Measurements from ENCODE around the gene STXBP5. TPM values are rescaled to one million over a fixed set of nuclear protein-coding genes. Genes with fewer than 3 reads are reported as not detected.

STXBP5 gene
- polyA plus RNA-seq, 1 experiment, result 21.0 TPM

DNA sequence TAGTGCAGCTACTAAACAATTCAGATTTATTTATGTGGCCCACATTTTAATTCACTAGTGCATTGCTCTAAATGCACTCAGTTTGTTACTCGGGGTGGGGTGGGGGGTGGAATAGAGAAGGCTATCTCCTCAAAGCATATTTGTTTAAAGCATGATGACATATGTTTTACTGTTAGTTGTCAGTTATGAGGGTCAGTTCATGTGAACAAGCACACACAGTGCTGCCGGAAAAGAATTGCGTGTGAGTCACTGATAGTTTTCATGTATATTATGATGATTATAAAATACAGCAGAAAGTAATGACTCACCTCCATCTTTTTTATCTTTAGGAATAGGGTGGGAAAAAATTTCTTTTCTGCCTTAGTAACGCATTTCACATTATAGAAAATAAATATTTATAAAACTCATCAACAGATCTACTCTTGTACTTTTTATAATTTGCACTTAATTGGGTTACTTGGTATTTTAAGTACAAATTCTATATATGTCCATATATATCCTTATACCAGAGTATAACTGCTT, 42.2 kb upstream of the STXBP5 start:
- TF ChIP-seq, protein P1, sequence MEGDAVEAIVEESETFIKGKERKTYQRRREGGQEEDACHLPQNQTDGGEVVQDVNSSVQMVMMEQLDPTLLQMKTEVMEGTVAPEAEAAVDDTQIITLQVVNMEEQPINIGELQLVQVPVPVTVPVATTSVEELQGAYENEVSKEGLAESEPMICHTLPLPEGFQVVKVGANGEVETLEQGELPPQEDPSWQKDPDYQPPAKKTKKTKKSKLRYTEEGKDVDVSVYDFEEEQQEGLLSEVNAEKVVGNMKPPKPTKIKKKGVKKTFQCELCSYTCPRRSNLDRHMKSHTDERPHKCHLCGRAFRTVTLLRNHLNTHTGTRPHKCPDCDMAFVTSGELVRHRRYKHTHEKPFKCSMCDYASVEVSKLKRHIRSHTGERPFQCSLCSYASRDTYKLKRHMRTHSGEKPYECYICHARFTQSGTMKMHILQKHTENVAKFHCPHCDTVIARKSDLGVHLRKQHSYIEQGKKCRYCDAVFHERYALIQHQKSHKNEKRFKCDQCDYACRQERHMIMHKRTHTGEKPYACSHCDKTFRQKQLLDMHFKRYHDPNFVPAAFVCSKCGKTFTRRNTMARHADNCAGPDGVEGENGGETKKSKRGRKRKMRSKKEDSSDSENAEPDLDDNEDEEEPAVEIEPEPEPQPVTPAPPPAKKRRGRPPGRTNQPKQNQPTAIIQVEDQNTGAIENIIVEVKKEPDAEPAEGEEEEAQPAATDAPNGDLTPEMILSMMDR (IDR thresholded peaks at IDR 0.05; ENCODE audit: insufficient read depth, low read depth, low read length), result no peak
- no peak for DNase-seq (ENCODE audit: low read depth)
- Histone ChIP-seq H3K4me3 (ENCODE audit: low read depth, low read length) (no peak overlapping the region), H3K36me3 (ENCODE audit: control insufficient read depth, insufficient read depth, low read length) (no peaks in the 10 kb centered on the region), H3K27me3 (ENCODE audit: control insufficient read depth, insufficient read depth, low read length) (no peaks in the 10 kb centered on the region)
- ChIA-PET POLR2A (no interaction called here), CTCF (no interaction called here)

GRCh38 chr6:147164761-147165160, 39.5 kb upstream of the STXBP5 start:
- ChIA-PET CTCF (no interaction called here), POLR2A (no interaction called here)
- no peaks in the 10 kb centered on the region for H3K27me3 ChIP-seq (ENCODE audit: control insufficient read depth, insufficient read depth, low read length)
- DNase-seq (ENCODE audit: low read depth), result no peak
- TF ChIP-seq, protein P1 (IDR thresholded peaks at IDR 0.05; ENCODE audit: insufficient read depth, low read depth, low read length), result no peak
- H3K36me3 ChIP-seq (ENCODE audit: control insufficient read depth, insufficient read depth, low read length), result no peaks in the 10 kb centered on the region
- H3K4me3 ChIP-seq (ENCODE audit: low read depth, low read length), result no peak overlapping the region

- Histone ChIP-seq H3K4me3 (ENCODE audit: low read depth, low read length) (no peak overlapping the region), H3K36me3 (ENCODE audit: control insufficient read depth, insufficient read depth, low read length) (no peaks in the 10 kb centered on the region), H3K27me3 (ENCODE audit: control insufficient read depth, insufficient read depth, low read length) (no peaks in the 10 kb centered on the region)
- TF ChIP-seq, protein P1 (IDR thresholded peaks at IDR 0.05; ENCODE audit: insufficient read depth, low read depth, low read length), result no peak
- CTCF ChIA-PET, result no interaction called here
- POLR2A ChIA-PET, result no interaction called here
- no peak for DNase-seq (ENCODE audit: low read depth)
Measured at GRCh38 chr6:147166360-147166944, 37.8 kb upstream of the STXBP5 start.

DNA sequence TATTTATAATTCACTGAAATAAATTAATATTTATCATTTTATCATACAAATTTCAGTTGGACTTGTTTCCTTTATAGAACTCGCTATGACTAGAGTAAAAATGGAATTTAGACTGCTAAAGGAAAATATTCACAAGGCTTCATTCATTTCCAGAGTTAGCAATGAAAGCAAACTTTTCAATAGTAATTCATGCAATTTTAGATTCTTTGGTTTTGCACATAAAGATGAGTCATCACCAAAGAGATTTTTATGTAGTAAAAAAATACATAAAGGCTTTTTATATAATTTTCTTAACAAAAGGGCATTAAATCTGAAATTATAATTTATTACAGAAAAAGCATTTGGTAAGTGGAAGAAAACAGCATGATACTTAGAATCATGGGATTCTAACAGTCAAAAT, 37.2 kb upstream of the STXBP5 start:
- TF ChIP-seq, protein P1 (IDR thresholded peaks at IDR 0.05; ENCODE audit: insufficient read depth, low read depth, low read length), result no peak
- Histone ChIP-seq H3K27me3 (ENCODE audit: control insufficient read depth, insufficient read depth, low read length) (no peaks in the 10 kb centered on the region), H3K4me3 (ENCODE audit: low read depth, low read length) (no peak overlapping the region), H3K36me3 (ENCODE audit: control insufficient read depth, insufficient read depth, low read length) (no peaks in the 10 kb centered on the region)
- POLR2A ChIA-PET, result no interaction called here
- DNase-seq (ENCODE audit: low read depth), result no peak
- CTCF ChIA-PET, result no interaction called here

DNA sequence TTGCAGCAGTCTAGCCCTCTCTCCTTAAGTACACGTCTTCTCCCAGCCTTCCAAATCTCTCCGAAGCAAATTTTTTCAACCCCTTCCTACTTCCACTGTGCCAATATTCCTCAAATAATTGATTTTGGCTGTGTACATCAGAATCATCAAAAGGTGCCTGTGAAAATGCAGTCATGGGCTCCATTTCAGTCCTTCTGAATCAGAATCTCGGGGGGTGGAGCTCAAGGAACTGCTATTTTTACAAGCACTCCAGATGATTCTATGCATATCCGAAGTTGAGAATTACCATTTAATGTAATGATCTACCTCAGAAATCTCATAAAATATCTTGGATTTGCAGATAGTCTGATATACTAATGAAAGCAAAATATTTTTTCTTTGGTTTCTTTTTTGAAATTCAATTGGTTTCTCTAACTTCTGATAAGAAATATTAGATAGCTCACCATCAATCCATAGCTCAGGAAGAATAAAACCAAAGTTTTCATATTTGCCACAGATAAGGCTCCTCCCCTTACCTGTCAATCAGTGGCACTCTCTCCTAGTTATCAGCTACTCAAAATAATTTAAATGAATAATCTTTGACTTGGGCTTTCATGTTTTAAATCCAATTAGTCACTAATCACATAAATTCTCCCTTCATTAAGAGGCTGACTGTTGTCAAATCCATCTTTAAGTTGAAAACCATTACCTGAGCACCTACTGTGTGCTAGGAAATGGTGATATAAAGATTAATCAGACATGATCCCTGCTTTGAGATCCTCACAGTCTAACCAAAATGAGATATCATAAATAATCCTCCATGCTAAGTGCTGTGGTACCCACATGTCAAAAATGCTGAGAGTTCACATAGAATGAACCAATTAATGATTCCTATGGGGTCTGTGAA, 36.4 kb upstream of the STXBP5 start:
- TF ChIP-seq, protein P1 (IDR thresholded peaks at IDR 0.05; ENCODE audit: insufficient read depth, low read depth, low read length), result no peak
- POLR2A ChIA-PET, result no interaction called here
- H3K4me3 ChIP-seq (ENCODE audit: low read depth, low read length), result no peak overlapping the region
- no peaks in the 10 kb centered on the region for H3K27me3 ChIP-seq (ENCODE audit: control insufficient read depth, insufficient read depth, low read length)
- H3K36me3 ChIP-seq (ENCODE audit: control insufficient read depth, insufficient read depth, low read length), result no peaks in the 10 kb centered on the region
- CTCF ChIA-PET, result no interaction called here
- no peak for DNase-seq (ENCODE audit: low read depth)
